Measurements from ENCODE around the gene KIF23. TPM values are rescaled to one million over a fixed set of nuclear protein-coding genes. Genes with fewer than 3 reads are reported as not detected.

KIF23 gene
- total RNA-seq = 34.1 and 44.5 TPM in 2 replicates

GRCh38 chr15:69413822-69414700 is at the start of gene KIF23:
Gene KIF23, plus strand, starts transcription at chr15:69414349. Its CDS starts 117 bp downstream, at chr15:69414466.

DNA sequence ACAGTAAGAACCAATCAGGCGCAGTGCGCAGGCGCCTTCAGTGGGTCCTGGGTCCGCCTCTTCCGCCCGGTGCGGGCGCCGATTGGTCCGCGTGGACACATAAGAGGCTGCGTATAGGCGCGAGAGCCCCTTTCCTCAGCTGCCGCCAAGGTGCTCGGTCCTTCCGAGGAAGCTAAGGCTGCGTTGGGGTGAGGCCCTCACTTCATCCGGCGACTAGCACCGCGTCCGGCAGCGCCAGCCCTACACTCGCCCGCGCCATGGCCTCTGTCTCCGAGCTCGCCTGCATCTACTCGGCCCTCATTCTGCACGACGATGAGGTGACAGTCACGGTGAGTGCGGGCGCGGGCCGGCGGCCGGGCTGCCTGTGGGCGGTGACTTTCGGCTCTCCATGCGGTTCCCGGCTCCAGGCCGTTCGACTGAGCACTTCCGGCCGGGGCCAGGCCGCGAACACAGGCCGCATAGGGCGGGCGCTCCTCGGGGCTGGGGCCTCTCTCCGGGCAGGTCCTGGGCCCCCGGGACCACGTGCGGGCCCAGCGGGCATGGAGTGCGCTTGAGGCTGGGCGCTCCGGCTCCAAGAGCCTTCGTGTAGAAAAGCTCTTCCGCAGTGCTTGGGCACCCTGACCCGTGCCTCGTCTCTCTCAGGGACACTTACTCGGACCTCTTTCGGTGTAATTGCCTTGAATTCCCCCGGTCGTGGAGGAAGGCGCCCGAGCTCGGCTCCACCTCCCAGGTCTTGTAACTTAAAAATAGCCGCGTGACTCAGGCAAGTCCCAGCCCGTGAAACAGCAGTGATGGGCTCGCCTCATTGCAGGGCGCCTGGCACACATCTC is 38.8 kb downstream of the KIF23 start, which contains the start of gene RPLP1:
RPLP1 (plus strand) TSS at position 127 of the 830 bp plus-strand sequence; CDS start at position 258, 131 bp downstream.

Other genes starting within 250 kb of the KIF23 start
- gene PAQR5, start 115.4 kb upstream of the KIF23 start, total RNA-seq = under 0.01 and 0.15 TPM in 2 replicates
- 55.8 and 76.7 TPM in 2 replicates for gene RPLP1, start 38.5 kb downstream of the KIF23 start, total RNA-seq